NCI-H2107 (cell line): ENCODE measurements around the gene RNF223.
"Not testable (repeated sequence)": the region's sequence is repeated elsewhere in the genome, so short reads cannot be mapped to it uniquely, and the experiment has no call there.

Experiments used
- DNase-seq: peaks from one replicate; lab custom pipeline; 2025; lab: John Stamatoyannopoulos, UW

Gene RNF223

GRCh38 chr1:1087351-1088028 lies 13.4 kb upstream of the RNF223 start:
- no peak for DNase-seq

GRCh38 chr1:1086911-1087341 lies 12.8 kb upstream of the RNF223 start:
- DNase-seq: no peak

- DNase-seq: no peak
These were observed 12.1 kb upstream of the RNF223 start for GRCh38 chr1:1085911-1086841.

- no peak for DNase-seq
These were observed 11.2 kb upstream of the RNF223 start for GRCh38 chr1:1085171-1085841.

- DNase-seq: no peak
These were observed 10.5 kb upstream of the RNF223 start for GRCh38 chr1:1084372-1085170.

GRCh38 chr1:1083416-1084371 lies 9.6 kb upstream of the RNF223 start:
- DNase-seq: no peak

- no peak for DNase-seq
These were observed 8.8 kb upstream of the RNF223 start for GRCh38 chr1:1082776-1083415.

GRCh38 chr1:1082239-1082775 lies 8.2 kb upstream of the RNF223 start:
- no peak for DNase-seq

GRCh38 chr1:1081311-1082238 lies 7.5 kb upstream of the RNF223 start:
- no peak for DNase-seq

GRCh38 chr1:1080951-1081310 lies 6.8 kb upstream of the RNF223 start:
- no peak for DNase-seq

GRCh38 chr1:1080122-1080757 lies 6.1 kb upstream of the RNF223 start:
- no peak for DNase-seq

- no peak for DNase-seq
These were observed 5.5 kb upstream of the RNF223 start for GRCh38 chr1:1079408-1080121.

- DNase-seq: not testable (repeated sequence)
These were observed 3.3 kb upstream of the RNF223 start for GRCh38 chr1:1077396-1077795.

GRCh38 chr1:1075148-1075935 lies 1.2 kb upstream of the RNF223 start:
- no peak for DNase-seq

GRCh38 chr1:1074631-1075147 lies 583 bp upstream of the RNF223 start:
- no peak for DNase-seq
